Endothelial cell of hepatic sinusoid (primary cell): ENCODE data around the gene FXYD2.

Source experiments
- in situ Hi-C: cut with HindIII; loops from 2 replicates; pipeline ENCODE4 v1.10.0; 2017; ENCODE audit warnings: low sequenced_read_pairs

Gene FXYD2

DNA sequence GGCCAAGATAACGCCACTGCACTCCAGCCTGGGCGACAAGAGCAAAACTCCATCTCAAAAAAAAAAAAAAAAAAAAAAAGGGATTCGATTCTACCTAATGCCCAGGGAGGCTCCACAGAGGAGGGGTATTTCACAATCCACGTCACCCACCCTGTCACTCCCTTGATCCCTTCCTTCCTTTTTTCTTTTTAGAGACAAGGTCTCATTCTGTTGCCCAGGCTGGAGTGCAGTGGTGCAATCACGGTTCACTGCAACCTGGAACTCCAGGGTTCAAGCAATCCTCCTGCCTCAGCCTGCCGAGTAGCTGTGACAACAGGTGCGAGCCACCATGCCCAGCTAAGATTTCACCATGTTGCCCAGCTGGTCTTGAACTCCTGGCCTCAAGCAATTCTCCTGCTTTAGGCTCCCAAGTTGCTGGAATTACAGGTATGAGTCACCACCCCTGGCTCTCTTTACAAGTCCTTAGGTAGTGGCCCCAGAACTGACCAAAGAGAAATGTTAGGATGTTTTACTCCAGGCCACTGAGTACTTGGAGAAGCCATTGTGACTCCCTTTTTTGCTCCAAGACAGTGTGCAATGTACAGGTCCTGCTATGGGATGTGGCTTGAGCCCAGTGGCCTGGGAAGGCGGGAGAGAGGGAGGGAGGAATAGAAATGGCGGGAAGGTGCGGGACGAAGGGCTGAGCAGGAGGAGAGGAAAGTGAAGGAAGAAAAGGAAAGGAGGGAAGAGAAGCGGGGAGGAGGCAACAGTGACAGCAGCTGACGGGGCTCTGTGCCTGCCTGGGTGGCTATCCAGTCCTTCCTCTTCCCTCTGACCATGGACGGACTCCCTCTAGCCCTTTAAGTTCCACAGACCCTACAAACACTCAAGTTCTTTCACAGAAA lies 11.8 kb upstream of the FXYD2 start:
- in situ Hi-C loops, result no loop called here

DNA sequence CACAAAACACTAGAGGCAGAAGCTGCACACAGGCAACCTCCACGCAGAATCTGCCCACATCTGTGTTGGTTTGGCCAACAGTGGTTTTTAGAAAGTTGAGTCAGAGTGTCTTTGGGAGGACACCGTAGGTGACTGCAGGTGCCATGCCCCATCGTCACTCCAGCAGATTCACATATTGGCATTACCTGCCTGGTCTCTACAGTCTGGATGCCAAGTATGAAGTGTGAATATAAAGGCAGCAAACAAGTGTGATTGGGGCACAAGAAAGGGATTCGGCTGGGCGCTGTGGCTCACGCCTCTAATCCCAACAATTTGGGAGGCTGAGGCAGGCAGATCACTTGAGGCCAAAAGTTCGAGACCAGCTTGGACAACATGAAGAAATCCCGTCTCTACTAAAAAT lies 11.0 kb upstream of the FXYD2 start:
- in situ Hi-C loops, result no loop called here

DNA sequence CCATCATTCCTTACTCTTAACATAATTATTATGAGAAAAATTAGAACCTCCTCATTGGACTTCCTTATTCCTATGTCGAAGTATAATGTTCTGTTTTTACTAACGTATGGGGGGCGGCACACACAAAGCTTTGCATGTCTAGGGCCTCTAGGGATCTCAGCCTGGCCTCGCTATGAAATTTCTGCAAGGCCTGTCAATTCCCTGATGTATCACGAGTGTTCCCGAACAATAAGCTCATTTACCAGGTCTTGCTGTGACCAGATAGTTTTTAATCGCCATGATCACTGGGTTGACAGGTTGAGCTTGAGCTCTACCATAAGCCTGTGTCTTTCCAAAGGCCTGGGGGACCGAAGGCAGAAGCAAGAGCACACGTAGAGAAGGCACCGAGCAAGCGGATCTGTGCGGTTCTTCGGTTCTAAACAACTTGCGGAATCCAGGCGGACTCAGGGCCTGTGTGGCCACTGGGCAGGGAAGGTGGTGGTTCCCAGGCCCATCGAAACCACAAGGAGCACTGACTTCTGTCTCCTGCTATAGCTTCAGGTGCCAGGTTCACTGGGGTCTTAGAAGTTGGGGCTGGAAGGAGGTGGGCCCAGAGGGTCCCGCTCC lies 10.4 kb upstream of the FXYD2 start:
- in situ Hi-C loops, result no loop called here

DNA sequence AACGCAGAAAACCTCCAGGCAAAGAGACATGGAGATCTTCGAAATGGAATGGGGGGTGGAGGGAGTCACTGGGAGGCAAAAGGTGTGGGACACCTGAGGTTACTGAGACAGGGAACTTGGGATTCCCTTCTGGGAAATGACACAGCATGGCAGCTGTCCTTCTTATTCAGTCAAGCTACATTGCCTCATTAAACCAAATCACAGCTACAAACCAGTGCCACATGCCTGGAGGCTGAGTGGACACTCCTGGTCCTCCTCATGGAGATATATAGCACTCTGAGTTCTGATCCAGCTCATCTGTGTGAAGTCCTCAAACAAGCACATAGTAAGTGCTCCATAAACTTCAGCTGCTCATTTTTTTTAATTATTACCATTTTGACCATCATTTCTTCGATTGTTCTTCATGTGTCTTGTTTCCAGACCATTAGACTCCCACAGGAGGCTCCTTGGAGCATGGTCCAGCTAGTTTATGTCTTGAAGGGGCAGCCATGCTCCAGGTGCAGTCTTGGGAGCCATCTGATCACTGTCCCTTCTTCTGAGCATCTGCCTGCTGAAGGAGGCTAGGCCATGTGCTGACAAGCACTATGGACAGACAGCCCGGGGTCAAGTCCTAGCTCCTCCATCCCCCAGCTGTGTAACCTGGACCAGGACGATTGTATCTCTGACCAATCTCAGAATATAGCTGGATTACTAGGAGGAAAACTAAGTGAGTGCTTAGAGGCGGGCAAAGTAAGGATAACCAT lies 9.7 kb upstream of the FXYD2 start:
- in situ Hi-C loops, result no loop called here

DNA sequence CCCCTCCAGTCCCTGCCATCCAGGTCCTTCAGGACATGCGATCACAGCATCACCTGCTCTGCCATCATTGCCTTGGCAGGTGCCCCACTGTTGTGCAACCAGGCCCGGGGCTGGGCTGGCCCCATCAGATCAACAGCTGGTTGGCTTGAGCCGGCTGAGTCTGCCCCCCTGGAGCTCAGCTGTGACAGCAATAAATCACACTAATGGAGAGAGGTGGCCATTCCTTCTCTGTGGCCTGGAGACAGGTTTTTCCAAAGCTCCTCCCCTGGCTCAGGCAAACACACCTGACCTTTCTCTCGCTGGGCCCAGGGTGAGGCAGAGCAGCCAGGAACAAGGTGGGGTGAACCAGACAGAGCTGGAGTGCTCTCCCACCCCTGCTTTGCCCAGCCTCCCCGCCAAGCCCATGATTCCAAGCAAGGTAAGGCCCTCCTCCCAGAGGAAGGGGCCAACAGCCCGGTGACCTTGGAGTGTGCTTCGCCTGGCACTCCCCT lies 8.9 kb upstream of the FXYD2 start:
- in situ Hi-C loops, result no loop called here

DNA sequence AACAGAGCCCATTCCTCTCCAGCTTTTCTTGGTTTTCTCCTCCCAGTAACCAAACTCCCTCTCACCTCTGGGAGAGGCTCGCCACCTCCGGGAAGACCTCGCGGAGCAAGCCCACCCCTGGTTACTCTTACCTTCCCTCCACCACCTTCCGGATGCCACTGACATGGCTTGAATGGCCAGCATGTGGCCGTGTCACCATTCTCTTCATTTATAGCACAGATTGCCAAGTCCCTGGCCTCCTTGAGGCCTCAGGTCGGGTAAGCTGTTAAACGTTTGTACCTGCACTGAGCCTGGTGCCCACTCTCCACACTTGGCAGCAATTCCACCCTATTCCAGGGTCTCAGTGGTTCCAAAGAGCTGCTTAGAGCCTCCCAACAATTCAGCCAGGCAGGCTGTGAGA lies 8.0 kb upstream of the FXYD2 start:
- in situ Hi-C loops, result no loop called here

DNA sequence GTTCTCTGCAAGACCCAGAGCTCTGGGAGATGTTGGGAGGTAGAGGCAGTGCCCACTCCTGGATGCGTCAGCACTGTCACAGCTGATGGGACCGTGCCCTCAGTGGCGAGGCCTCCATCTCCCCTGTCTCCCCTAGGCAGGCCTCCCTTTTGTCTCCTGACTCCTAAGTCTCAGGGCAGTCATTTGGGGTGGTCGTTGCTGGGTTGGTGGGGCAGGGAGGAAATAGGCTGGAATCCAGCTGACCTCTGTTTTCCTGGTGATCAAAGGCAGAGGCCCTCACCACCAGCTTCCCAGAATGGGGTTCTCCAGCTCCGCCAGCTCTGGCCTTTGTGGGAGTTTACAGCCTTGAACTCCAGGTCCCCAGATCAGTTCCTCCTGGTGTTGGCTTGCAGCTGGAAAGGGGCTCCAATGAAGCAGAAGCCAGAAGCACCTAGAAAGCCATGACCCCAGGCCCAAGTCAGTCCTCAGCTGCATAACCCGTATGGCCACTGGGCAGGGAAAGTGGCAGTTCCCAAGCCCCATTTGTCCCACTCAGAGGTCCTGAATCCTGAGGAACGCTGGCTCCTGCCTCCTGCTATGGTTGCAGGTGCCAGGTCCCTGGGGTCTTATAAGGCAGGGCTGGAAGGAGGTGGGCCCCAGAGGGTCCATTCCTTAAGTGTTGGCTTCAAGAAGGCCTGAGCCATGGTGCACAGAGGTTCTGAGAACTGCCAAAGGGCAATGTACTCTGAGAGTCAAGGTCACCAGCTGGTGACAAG lies 7.3 kb upstream of the FXYD2 start:
- in situ Hi-C loops, result no loop called here

DNA sequence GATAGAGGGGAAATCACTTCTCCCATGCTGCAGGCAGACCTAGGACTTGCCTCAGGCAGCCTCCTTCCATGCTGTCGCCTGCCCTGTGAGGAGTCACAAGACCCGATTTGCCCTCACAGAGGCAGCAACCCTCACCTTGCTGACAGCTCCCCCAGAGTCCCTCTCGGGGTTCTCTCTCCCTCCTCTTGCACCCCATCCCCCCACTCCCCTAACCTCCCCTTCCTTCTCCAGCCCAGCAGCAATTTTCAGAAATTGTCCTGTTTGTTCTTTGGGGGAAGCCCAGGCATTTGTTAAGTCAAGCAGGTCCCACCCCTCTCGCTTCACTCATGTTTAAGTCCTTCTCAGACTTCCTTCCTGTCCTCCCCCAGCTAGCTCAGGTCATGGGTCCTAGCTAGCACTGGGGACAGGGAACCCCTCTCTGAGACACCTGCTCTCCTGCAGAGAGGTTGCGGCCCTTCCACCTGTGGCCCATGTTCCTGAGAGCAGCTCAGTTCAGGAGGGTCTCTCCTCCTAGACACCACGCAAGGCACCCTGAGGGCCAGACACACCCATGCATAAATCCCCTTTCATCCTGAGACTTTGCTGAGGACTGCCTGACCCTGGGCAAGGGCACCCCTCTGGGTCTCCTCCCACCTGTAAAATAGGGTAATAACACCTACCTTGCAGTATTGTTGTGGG lies 6.3 kb upstream of the FXYD2 start:
- in situ Hi-C loops, result no loop called here

DNA sequence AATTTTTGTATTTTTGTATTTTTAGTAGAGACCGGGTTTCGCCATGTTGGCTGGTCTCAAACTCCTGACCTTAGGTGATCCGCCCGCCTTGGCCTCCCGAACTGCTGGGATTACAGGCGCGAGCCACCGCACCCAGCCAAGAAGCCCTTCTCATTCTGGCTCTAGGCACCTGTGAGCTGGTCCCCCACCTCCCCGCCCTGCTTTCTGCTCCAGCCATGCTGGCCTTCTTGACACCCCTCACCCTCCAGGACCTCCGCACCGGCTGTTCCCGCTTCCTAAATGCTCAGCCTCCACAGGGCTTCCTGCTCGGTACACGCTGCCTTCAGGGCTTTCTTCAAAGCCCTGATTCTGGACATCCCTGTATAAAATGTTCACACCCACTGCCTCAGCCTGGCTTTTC lies 5.5 kb upstream of the FXYD2 start:
- in situ Hi-C loops, result no loop called here

DNA sequence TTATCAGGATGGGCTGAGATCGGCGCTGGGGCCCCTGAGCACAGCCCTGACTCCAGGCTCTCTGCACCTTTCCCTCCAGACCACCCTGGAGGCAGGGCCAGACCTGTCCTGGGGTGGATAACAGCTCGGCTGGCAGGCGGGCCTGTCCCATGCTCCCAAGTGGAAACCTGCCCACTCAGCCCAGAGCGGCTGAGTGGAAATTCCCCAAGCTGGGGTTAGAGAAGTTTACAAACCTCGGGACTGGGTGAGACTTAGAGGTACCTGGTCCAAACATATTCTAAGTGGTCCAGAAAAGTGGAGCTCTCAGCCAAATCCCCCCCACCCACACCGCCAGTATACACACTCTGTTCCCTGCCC lies 4.8 kb upstream of the FXYD2 start:
- in situ Hi-C loops, result no loop called here

DNA sequence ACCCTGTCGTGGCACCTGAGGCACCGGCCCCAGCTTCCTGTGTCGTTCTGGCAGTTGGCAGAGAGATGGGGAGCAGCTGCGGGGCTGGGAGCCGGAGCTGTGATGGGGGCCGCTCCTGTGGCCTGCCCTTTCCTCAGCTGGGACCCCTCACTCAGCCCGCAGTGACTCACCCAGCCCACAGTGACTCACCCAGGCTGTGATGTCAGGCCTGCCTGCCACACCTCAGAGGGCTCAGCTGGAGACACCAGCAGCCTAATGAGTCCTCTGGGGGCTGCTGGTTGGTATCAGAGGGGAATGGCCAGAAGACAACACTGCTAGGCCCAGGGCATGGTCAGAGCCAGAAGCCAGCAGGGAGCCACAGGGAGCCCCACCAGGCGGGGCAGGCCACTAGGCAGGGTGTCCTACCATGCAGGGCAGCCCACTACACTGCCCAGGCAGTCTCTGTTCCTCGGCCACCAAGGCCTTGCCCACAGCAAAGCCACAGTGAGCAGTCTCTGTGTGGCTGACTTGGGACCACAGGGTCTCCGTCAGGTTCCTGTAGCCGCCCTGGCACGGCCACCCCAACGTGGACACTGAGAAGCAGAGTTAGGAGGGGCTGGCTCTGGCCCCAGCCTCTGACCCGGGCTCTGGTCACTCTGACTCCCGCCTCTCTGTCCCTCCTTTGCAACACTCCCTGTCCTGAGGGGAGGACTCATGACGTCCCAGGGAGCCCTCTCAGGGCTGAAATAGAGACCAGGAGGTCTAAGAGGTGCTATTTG lies 4.2 kb upstream of the FXYD2 start:
- in situ Hi-C loops, result no loop called here

DNA sequence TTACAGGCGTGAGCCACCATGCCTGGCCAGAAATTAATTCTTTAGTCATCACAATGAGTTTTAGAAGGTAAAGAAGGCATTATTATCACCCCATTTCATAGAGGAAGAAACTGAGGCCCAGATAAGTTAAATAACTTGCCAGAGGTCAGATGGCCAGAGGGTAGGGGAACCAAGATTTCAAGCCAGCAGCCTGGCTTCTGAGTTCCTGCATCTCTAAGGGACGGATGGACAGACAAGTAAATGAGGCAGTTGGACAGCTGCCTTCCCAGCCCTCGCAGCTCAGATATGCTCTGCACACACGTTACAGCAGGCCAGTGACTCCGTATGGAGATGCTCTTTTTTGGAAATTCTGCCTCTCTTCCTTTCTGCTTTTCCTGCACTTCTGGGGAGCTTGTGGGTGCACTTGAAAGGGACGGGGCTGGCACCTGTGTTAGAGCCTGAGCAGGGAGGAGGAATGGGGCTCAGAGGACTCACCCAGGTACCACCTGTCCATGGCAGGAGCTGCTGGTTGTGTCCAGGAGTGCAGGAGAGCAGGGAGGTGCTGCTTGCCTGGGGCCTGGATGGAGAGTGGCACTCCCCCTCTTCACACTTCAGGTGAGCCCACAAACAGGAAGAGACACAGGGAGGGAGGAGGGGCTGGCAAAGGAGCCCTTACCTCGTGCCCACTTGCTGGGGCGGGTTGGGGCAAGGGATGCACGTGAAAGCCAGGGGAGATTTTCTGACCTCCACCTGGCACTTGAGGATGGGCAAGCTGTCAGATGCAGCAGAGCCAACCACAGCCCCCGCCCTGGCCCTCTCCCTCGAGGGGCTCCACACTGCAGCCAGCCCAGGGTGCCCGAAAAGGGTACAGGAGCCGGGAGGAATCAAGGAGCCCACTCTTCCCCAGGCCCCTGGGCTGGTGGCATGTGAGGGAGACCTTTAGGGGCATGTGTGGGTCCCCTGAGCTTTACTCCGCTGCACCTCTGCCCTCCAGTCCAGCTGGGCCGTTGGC lies 3.3 kb upstream of the FXYD2 start:
- in situ Hi-C loops, result no loop called here

DNA sequence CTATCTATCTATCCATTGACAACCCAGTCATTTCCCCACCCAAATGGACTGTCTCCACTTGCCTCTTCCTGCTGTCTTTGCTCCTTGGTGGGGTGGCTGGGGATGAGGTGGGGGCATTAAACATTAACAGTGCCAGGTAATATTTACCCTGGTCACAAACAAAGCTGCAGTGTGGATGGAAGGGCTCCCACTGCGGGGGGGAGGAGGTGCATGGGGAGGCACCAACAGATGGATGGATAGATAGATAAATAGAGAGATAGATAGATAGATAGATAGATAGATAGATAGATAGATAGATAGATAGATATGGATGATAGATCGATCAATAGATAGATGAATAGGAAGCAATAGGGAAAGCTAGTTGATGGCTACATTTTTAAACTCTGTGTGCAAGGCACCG lies 2.3 kb upstream of the FXYD2 start:
- in situ Hi-C loops, result no loop called here

DNA sequence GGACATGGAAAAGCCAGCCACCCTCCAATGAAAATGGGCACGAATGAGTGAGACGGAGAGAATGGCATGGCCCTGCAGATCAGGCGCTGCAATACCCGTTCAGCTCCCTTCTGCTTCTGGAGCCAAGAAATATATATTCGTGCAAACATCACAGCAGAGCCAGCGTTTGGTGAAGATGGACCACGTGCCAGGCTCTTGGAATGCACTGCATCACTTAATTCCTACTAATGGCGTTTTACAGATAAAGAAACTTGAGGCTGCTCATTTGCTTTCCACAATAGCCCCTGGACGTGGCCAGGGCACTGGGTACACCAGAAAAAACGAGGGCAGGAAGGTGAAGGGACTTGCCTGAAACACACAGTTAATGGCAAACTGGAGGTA lies 1.6 kb upstream of the FXYD2 start:
- in situ Hi-C loops, result no loop called here

DNA sequence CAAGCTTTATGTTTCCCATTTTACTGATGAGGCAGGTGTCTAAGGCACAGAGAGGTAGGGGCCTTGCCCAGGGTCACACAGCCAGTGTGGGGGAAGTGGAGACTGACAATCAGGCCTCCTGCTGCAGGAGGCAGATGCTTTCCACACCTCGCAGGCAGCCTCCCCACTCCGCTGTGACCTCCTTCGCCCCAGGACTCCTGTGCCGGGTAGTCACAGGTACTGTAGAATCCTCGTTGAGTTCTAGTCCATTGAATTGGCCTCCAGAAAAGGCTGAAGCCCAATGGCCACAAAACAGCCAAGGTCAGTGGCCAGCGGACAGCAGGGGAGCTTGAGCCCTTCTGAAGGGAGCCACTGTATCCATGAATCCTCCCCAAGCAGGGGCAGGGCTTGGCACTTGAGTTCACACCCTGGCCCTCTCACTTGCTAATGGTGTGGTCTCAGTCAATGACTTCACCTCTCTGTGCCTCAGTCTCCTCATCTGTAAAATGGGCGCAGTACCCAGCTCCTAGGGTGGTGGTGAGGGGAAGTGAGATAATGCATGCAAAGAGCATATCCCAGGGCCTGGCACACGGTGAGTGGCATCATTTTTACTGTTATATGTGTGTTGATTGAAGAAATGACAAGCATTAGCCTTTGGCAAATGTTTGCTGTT lies 1.1 kb upstream of the FXYD2 start:
- in situ Hi-C loops, result no loop called here

DNA sequence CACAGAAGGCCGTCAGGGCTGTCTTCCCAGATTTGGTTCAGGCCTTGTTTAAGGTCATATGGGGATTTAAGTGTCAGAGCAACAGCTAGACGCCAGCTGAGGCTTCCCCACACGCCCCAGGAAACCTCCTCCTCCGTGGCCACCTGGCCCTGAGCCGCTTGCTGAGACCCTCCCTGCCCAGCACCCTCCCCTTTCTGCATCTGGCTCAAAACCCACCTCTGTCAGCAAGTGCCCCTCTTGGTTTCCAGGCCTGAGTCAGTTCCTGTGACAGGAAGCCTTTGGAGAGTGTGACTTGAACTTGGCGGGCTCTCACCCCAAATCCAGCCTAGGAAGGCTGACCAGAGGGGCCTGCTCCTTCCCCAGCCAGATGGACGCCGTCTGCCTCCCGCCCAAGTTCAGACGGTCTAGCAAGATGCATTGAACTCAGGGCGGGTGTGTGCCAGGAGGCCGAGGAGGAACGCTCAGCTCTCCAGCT lies 561 bp downstream of the FXYD2 start:
- in situ Hi-C loops, result no loop called here

DNA sequence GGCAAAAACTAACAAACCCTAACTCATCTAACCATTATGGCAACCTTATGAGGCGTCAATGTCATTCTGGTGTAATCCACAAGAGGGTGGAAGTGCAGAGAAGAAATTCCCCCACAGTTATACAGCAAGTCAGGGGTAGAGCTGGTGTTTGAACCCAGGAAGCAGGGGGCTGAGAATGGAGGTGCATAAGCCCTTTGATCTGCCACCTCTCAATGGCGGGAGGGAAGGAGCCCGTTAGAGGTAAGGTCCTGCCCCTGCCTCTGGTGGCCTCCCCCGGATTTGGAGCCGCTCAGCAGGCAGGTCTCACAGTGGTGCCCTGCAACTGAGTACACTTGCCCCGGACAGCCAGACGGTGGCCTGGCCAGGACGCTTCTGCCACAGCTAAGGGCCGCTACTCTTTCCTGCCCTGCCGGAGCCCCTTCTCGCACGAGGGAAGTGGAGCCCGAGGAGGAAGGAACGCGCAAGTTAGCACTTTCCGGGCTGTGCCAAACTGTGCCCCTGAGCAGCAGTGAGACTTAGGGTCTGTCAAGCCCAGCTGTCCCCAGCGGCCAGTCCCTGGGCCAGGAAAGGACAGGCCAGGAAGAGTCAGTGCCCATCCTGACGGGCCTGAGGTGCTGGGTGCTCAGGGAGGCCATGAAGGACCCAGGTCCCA lies 1.1 kb downstream of the FXYD2 start:
- in situ Hi-C loops, result no loop called here
